RWPE1 (cell line): ENCODE measurements around the gene ANO1.

Experiments
- CTCF ChIA-PET: fragments of 350-600 bp; sonication (Branson Sonifier 250); formaldehyde crosslinking; extraction: SDS; loops from one replicate; lab custom pipeline; 2021; lab: Yijun Ruan, JAX
- POLR2A ChIA-PET: fragments of 400-600 bp; formaldehyde crosslinking; extraction: SDS; loops from one replicate; lab custom pipeline; 2020; ENCODE audit warnings: antibody characterized with exemption; ENCODE audit not compliant: low non-redundant PET; lab: Yijun Ruan, JAX
- DNase-seq: peaks from one replicate; pipeline ENCODE4 v3.0.0; 2012; ENCODE audit warnings: low spot score
- H3K27ac ChIP-seq: fragments of 450-650 bp; 2 replicates; pipeline ENCODE4 v1.5.1; 2017
- TF ChIP-seq, protein P1 (sequence below): fragments of 450-650 bp; conservative IDR thresholded peaks from 2 replicates; pipeline ENCODE4 v1.5.1; 2017; ENCODE audit warnings: low read depth, mild to moderate bottlenecking

Gene ANO1

DNA sequence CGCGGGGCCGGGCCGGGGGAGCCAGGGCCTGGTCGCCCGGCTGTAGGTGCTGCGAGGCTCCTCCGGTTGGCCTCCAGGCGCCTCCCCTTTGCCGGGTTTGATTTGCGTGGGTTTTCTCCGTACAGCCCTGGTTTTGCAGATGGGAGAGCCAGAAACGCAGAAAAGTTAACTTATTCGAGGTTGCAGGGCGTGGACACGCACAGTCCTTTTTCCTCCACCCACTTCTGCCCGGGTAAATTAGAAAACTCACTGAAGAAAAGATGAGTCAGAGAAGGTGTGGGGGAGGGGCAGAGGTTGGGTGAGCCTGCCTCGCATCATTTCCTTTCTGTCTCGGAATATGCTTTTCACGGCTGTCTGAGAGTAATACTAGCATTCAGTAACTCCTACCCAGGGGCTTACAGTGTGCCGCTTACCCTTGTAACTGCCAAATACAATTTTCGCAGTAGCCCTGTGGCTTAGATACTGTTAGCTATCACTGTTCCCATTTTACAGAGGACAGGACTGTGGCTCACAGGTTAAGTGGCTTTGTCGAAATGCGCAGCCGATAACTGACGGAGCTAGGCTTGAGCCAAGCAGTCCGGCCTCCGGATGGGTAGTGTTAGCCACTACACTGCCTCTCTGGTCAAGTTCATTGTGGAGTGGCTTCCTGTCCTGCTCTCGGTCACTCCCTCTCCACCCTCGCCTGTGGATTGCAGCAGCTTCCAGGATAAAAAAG, 125.8 kb downstream of the ANO1 start:
- POLR2A ChIA-PET: interaction anchor here (1.1 to 1.5 kb wide), 2 partner anchors 29 to 67 kb away, joined by 3 to 4 read pairs; partner anchors contain the start of gene PPFIA1
- peak; percentile 84 for DNase-seq
- H3K27ac ChIP-seq: peak overlapping the region; percentile 97
- TF ChIP-seq, protein P1, sequence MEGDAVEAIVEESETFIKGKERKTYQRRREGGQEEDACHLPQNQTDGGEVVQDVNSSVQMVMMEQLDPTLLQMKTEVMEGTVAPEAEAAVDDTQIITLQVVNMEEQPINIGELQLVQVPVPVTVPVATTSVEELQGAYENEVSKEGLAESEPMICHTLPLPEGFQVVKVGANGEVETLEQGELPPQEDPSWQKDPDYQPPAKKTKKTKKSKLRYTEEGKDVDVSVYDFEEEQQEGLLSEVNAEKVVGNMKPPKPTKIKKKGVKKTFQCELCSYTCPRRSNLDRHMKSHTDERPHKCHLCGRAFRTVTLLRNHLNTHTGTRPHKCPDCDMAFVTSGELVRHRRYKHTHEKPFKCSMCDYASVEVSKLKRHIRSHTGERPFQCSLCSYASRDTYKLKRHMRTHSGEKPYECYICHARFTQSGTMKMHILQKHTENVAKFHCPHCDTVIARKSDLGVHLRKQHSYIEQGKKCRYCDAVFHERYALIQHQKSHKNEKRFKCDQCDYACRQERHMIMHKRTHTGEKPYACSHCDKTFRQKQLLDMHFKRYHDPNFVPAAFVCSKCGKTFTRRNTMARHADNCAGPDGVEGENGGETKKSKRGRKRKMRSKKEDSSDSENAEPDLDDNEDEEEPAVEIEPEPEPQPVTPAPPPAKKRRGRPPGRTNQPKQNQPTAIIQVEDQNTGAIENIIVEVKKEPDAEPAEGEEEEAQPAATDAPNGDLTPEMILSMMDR: no peak
- CTCF ChIA-PET: interaction anchor here (0.5 to 0.7 kb wide), 3 partner anchors 61 to 374 kb away, joined by 3 to 4 read pairs (median 4); no protein-coding TSS in a partner anchor

DNA sequence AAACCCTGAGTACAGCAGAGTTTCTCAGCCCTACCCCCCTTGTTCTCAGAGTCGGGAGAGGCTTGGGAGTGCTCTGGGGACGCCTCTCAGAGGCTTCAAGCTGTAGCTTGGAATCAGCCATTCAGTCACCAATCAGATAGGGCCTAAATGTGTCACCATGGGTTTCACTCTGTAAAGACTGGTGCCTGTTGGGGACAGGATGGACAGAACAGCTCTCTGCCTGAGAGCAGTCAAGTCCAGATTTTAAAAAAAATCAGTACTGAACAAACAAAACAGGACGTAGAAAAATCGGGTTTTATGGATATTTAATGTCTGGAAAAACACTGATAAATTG, 126.3 kb downstream of the ANO1 start:
- POLR2A ChIA-PET: interaction anchor here (1.1 to 1.5 kb wide), 2 partner anchors 29 to 66 kb away, joined by 3 to 4 read pairs; partner anchors contain the start of gene PPFIA1
- CTCF ChIA-PET: interaction anchor here (0.5 to 0.7 kb wide), 4 partner anchors 60 to 375 kb away, joined by 3 to 4 read pairs (median 4); no protein-coding TSS in a partner anchor

DNA sequence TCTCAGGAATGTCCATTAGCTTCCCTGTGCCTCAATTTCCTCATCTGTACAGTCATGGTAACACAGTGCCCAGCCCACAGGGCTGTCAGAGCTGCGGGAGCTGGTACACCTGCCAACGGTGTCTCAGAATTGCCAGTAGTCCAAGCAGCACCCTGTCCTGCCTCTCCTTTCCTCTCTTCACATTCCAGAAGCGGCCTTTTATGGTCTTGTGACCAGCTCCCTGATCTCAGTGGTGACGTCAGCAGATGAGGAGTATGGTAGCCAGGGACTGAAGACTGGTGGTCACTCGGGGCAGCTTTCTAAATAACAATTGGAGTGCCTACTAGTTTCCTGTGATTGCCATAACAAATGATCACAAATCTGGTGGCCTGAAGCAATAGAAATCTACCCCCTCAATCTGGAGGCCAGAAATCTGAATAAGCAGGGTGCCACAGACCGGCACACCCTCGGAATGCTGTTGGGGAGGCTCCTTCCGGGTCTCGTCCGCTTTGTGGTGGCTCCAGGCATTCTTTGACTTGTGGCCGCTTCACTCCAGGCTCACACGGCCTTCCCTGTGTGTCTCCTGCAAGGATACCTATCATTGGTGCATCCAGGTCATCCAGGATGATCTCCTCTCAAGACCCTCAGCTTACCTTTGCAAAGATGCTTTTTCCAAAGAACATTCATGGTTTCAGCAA, 127.1 kb downstream of the ANO1 start:
- peak overlapping the region; percentile 97 for H3K27ac ChIP-seq
- ChIA-PET CTCF (interaction anchor here (0.7 kb wide), 2 partner anchors 60 to 251 kb away, joined by 3 to 4 read pairs; no protein-coding TSS in a partner anchor), POLR2A (interaction anchor here (1.5 kb wide), 2 partner anchors 28 to 65 kb away, joined by 4 read pairs; no protein-coding TSS in a partner anchor)

More for the DNA sequence above, 126.3 kb downstream of the ANO1 start:
- TF ChIP-seq, protein P1: no peak
- peak; percentile 16 for DNase-seq
- peak overlapping the region; percentile 97 for H3K27ac ChIP-seq

DNA sequence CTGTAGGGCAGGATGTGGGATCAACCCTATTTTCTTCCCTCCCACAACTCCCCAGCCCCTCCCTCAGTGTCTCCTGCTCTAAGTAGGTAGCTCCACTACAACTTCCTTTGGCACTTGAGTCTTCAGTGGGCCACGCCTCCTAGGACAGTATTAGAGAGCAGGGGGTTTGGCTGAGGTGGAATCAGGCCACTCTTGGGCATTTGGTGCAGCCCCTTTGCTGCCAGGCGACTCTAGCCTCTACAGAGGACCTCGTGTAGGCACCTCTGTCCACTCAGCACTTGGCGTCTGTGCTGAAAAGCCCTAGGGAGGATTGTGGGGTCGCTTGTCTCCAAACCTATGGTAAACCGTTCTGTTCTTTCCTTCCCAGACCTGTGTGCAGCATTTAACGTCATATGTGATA, 127.6 kb downstream of the ANO1 start:
- no peak overlapping the region; the same call in 1 of the 2 replicates for H3K27ac ChIP-seq
- DNase-seq: no peak
- ChIA-PET CTCF (no interaction called here), POLR2A (interaction anchor here (1.5 kb wide), 1 partner anchor 64 kb away, joined by 4 read pairs; no protein-coding TSS in a partner anchor)
- TF ChIP-seq, protein P1: no peak

More for the DNA sequence above, 127.1 kb downstream of the ANO1 start:
- DNase-seq: no peak
- TF ChIP-seq, protein P1: no peak

DNA sequence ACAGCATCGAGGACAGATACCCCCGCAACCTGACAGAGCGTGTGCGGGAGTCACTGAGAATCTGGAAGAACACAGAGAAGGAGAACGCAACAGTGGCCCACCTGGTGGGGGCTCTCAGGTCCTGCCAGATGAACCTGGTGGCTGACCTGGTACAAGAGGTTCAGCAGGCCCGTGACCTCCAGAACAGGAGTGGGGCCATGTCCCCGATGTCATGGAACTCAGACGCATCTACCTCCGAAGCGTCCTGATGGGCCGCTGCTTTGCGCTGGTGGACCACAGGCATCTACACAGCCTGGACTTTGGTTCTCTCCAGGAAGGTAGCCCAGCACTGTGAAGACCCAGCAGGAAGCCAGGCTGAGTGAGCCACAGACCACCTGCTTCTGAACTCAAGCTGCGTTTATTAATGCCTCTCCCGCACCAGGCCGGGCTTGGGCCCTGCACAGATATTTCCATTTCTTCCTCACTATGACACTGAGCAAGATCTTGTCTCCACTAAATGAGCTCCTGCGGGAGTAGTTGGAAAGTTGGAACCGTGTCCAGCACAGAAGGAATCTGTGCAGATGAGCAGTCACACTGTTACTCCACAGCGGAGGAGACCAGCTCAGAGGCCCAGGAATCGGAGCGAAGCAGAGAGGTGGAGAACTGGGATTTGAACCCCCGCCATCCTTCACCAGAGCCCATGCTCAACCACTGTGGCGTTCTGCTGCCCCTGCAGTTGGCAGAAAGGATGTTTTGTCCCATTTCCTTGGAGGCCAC, 128.3 kb downstream of the ANO1 start:
- ChIA-PET POLR2A (interaction anchor here (0.5 to 1.5 kb wide), 2 partner anchors 64 to 168 kb away, joined by 3 to 4 read pairs; no protein-coding TSS in a partner anchor), CTCF (no interaction called here)
- no peak for DNase-seq
- TF ChIP-seq, protein P1: no peak
- H3K27ac ChIP-seq: peak overlapping the region; percentile 9

DNA sequence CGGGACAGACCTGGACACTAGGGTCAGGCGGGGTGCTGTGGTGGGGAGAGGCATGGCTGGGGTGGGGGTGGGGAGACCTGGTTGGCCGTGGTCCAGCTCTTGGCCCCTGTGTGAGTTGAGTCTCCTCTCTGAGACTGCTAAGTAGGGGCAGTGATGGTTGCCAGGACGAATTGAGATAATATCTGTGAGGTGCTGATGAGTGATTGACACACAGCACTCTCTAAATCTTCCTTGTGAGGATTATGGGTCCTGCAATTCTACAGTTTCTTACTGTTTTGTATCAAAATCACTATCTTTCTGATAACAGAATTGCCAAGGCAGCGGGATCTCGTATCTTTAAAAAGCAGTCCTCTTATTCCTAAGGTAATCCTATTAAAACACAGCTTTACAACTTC, 128.9 kb downstream of the ANO1 start:
- CTCF ChIA-PET: no interaction called here

More for the DNA sequence above, 128.9 kb downstream of the ANO1 start:
- DNase-seq: no peak
- TF ChIP-seq, protein P1: no peak
- peak overlapping the region; percentile 9 for H3K27ac ChIP-seq
- POLR2A ChIA-PET: interaction anchor here (0.5 kb wide), 1 partner anchor 167 kb away, joined by 3 read pairs; no protein-coding TSS in a partner anchor
